Prostate gland (tissue), 2 donors: ENCODE measurements around the gene EFCAB9. TPM values are rescaled to one million over a fixed set of nuclear protein-coding genes. Genes with fewer than 3 reads are reported as not detected.

Source experiments
- DNase-seq: peaks from one replicate; pipeline ENCODE4 v3.0.0-alpha.2; 2019; ENCODE audit warnings: low spot score
- H3K27ac ChIP-seq, 2 donors: fragments of 200-600 bp; sonication (generic); 2 replicates each; pipeline ENCODE4 v1.5.1; 2017 to 2019
- H3K27me3 ChIP-seq: fragments of 200-600 bp; sonication (generic); replicated peaks from 2 replicates; pipeline ENCODE4 v1.5.1; 2019; ENCODE audit not compliant: insufficient read depth
- H3K36me3 ChIP-seq, 2 donors: fragments of 200-600 bp; sonication (generic); 1 replicate in 1 of 2; 2 replicates in 1 of 2; pipeline versions ENCODE4 v1.5.1 to v1.8.1; 2017 to 2019
- H3K4me1 ChIP-seq: fragments of 200-600 bp; sonication (generic); replicated peaks from 2 replicates; pipeline ENCODE4 v1.5.1; 2019
- H3K4me3 ChIP-seq, 2 donors: fragments of 200-600 bp; sonication (generic); 2 replicates each; pipeline ENCODE4 v1.5.1; 2017 to 2019
- H3K9me3 ChIP-seq: fragments of 200-600 bp; sonication (generic); 2 replicates; pipeline ENCODE4 v1.5.1; 2017
- CTCF ChIP-seq, 4 experiments: fragments of 200-600 bp in 2 of 4; fragments of 450-650 bp in 2 of 4; sonication (generic) in 2 of 4; IDR thresholded peaks; 1 replicate in 3 of 4; 2 replicates in 1 of 4; pipeline ENCODE4 v1.5.1; 2016 to 2019; ENCODE audit warnings: antibody characterized with exemption in 4 of 4, mild to moderate bottlenecking in 2 of 4, moderate library complexity in 2 of 4
- POLR2A ChIP-seq: fragments of 450-650 bp; IDR thresholded peaks from one replicate; pipeline ENCODE4 v1.6.1; 2016; ENCODE audit warnings: antibody characterized with exemption, mild to moderate bottlenecking
- POLR2AphosphoS5 ChIP-seq: sonication (generic); formaldehyde crosslinking; IDR thresholded peaks from one replicate; pipeline ENCODE4 v1.6.1; 2017; ENCODE audit warnings: antibody characterized with exemption
- WGBS: methylation state at CpG from one replicate; pipeline ENCODE4 v1.1.5; 2018; 5-methylcytosine and 5-hydroxymethylcytosine counted together
- intact Hi-C: fragments of 100-400 bp; cut with DNase I; formaldehyde crosslinking; loops from one replicate; pipeline ENCODE4 v1.14.2; 2022
- total RNA-seq, 2 donors: library from RNA; depleted of rRNA; stranded (reverse); fragments of >200 nt; gene quantifications; one replicate each; pipeline ENCODE4 v1.1.0, GENCODE V29; 2016

Gene EFCAB9
- total RNA-seq, 2 donors from 2014 or later: not detected

GRCh38 chr5:172209714-172210113 lies 15.7 kb downstream of the EFCAB9 start:
- no peaks in the 10 kb centered on the region for H3K36me3 ChIP-seq
- no peaks in the 10 kb centered on the region for H3K9me3 ChIP-seq
- WGBS: 93% methylated on average over 2 of the region's 2 CpGs
- H3K4me3 ChIP-seq: no peak overlapping the region
- no peak for TF ChIP-seq POLR2AphosphoS5
- no peak for TF ChIP-seq POLR2A
- no peak for TF ChIP-seq CTCF (IDR thresholded peaks at IDR 0.05)
- H3K4me1 ChIP-seq: no peaks in the 10 kb centered on the region
- H3K27me3 ChIP-seq: no peaks in the 10 kb centered on the region
- intact Hi-C loops: no loop called here
- no peak overlapping the region for H3K27ac ChIP-seq
- no peak for DNase-seq

GRCh38 chr5:172211676-172212075 lies 17.7 kb downstream of the EFCAB9 start:
- Histone ChIP-seq H3K27ac (no peak overlapping the region), H3K4me1 (no peaks in the 10 kb centered on the region), H3K4me3 (no peak overlapping the region), H3K9me3 (no peaks in the 10 kb centered on the region), H3K27me3 (no peaks in the 10 kb centered on the region), H3K36me3 (no peaks in the 10 kb centered on the region)
- intact Hi-C loops: no loop called here
- WGBS: 96% methylated on average over 8 of the region's 8 CpGs
- no peak for DNase-seq
- TF ChIP-seq CTCF (IDR thresholded peaks at IDR 0.05) (no peak), POLR2AphosphoS5 (no peak), POLR2A (no peak)

GRCh38 chr5:172213126-172213525 lies 19.2 kb downstream of the EFCAB9 start:
- DNase-seq: no peak
- H3K9me3 ChIP-seq: no peaks in the 10 kb centered on the region
- no peak overlapping the region for H3K27ac ChIP-seq
- no peaks in the 10 kb centered on the region for H3K36me3 ChIP-seq
- no peaks in the 10 kb centered on the region for H3K27me3 ChIP-seq
- H3K4me3 ChIP-seq: no peak overlapping the region
- H3K4me1 ChIP-seq: no peaks in the 10 kb centered on the region
- TF ChIP-seq POLR2A (no peak), CTCF (IDR thresholded peaks at IDR 0.05) (no peak), POLR2AphosphoS5 (no peak)
- 97% methylated on average over 4 of the region's 4 CpGs for WGBS
- intact Hi-C loops: no loop called here

DNA sequence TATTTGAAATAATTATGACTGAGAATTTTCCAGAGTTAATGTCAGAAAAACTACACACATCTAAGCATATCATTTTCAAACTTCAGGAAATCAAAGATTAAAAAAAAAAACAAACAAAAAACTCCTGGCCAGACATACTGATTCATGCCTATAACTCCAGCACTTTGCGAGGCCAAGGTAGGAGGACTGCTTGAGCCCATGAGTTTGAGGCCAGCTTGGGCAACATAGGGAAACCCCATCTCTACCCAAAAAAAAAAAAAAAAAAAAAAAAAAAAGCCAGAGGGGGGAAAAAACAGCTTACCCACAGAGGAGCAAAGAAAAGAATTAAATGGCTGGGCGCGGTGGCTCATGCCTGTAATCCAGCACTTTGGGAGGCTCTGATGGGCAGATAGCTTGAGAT lies 22.4 kb downstream of the EFCAB9 start:
- Histone ChIP-seq H3K27ac (no peak overlapping the region), H3K4me3 (no peak overlapping the region), H3K4me1 (no peaks in the 10 kb centered on the region), H3K9me3 (no peaks in the 10 kb centered on the region), H3K27me3 (no peaks in the 10 kb centered on the region), H3K36me3 (no peaks in the 10 kb centered on the region)
- TF ChIP-seq POLR2AphosphoS5 (no peak), POLR2A (no peak)
- 96% methylated on average over 3 of the region's 3 CpGs for WGBS
- no peak for DNase-seq
- intact Hi-C loops: no loop called here

DNA sequence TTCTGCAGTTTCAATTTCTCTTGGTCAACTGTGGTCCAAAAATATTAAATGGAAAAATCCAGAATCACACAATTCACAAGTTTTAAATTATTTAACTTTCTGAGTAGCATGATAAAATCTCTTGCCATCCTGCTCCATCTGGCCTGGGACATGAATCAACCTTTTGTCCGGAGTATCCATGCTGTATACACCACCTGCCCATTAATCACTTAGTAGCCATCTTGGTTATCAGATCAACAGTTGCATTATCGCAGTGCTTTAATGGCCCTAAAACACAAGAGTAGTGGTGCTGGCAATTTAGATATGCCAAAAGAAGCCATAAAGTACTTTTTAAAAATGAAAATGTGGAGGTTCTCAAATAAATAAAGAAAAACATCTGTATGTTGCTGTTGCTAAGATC lies 25.3 kb downstream of the EFCAB9 start:
- Histone ChIP-seq H3K4me3 (no peak overlapping the region), H3K27me3 (no peaks in the 10 kb centered on the region), H3K36me3 (no peaks in the 10 kb centered on the region), H3K27ac (no peak overlapping the region), H3K4me1 (no peaks in the 10 kb centered on the region), H3K9me3 (no peaks in the 10 kb centered on the region)
- intact Hi-C loops: no loop called here
- DNase-seq: no peak
- TF ChIP-seq POLR2A (no peak), POLR2AphosphoS5 (no peak), CTCF (IDR thresholded peaks at IDR 0.05) (no peak)
- WGBS: 52% methylated on average over 2 of the region's 2 CpGs
